Pancreas (tissue), 10 donors: ENCODE results near the gene BGN. TPM values are rescaled to one million over a fixed set of nuclear protein-coding genes. Genes with fewer than 3 reads are reported as not detected.

Source experiments
- ATAC-seq, 4 donors: fragments of 200-7000 bp; cut with Tn5 transposase; one replicate each; pipeline versions ENCODE4 v1.8.0 to v1.9.1; 2020; ENCODE audit warnings: mild to moderate bottlenecking in 4 of 4, moderate library complexity in 4 of 4
- DNase-seq, 6 donors: peaks; one replicate each; pipeline ENCODE4 v3.0.0-alpha.2; 2020
- FAIRE-seq: peaks from 2 replicates; lab custom pipeline; 2012; peaks lifted over from hg19 to GRCh38; lab: Jason Lieb, UNC
- H3K27ac ChIP-seq, 4 donors: fragments of 200-600 bp; sonication (generic); 1 replicate in 3 of 4; 2 replicates in 1 of 4; pipeline versions ENCODE4 v1.5.0 to v1.8.0; 2020
- H3K27me3 ChIP-seq, 4 donors: fragments of 200-600 bp; one replicate each; pipeline ENCODE4 v1.8.0; 2021
- H3K36me3 ChIP-seq, 3 donors: fragments of 200-600 bp; sonication (generic) in 1 of 3; one replicate each; pipeline versions ENCODE4 v1.5.0 to v1.8.0; 2020 to 2021
- H3K4me1 ChIP-seq, 3 donors: fragments of 200-600 bp; one replicate each; pipeline ENCODE4 v1.8.0; 2021
- H3K4me3 ChIP-seq, 4 donors: fragments of 200-600 bp; sonication (generic) in 2 of 4; one replicate each; pipeline versions ENCODE4 v1.5.0 to v1.8.0; 2020 to 2021
- H3K9me3 ChIP-seq, 4 donors: fragments of 200-600 bp; one replicate each; pipeline ENCODE4 v1.8.0; 2021
- WGBS, 2 donors: extraction: QIAGEN DNeasy Blood & Tissue Kit; methylation state at CpG; one replicate each; pipeline ENCODE4 v1.1.7; 2013; 5-methylcytosine and 5-hydroxymethylcytosine counted together
- intact Hi-C, 3 donors: fragments of 100-400 bp; cut with DNase I; formaldehyde crosslinking; loops; one replicate each; pipeline versions ENCODE4 v1.11.1 to v1.14.2; 2022
- polyA plus RNA-seq, 2 donors: library from polyadenylated mRNA; stranded (reverse); fragments of 200-250 nt; gene quantifications; one replicate each; pipeline ENCODE4 v1.2.3, GENCODE V29; 2013
- total RNA-seq, 6 donors: library from RNA; stranded (reverse); fragmentation: NEBNext Ultra II Directional in 4 of 6; extraction: Animal tissue kit (Norgen Biotek cat#: 25700) in 4 of 6; gene quantifications; one replicate each; pipeline versions ENCODE4 v1.2.1 to v1.2.4, GENCODE V29; 2021 to 2023
- TF ChIP-seq, protein P1 (sequence below), 4 donors: fragments of 200-600 bp; sonication (generic) in 3 of 4; IDR thresholded peaks; one replicate each; pipeline versions ENCODE4 v1.5.0 to v1.8.0; 2021; ENCODE audit warnings: antibody characterized with exemption in 4 of 4
- donor health status: healthy with polysubstance abuse.
- donor health status: DM: no; HTN: no; CAD: no; lungs with moderate emphysema.
- donor health status: DM: no; HTN: no; CAD: no.
- donor health status: control.
- donor health status: control.
- donor health status: Bipolar disorder and iron deficiency.
- donor health status: DM: yes; HTN: yes; CAD: no.
- donor health status: DM: no; HTN: no; CAD: no.
- donor health status: DM: no; HTN: no; CAD: no.
- donor health status: DM: yes; HTN: yes; CAD: no.

The BGN gene
- total and polyA plus RNA-seq, 8 donors = 4.0 to 113 (median 20.4) TPM

DNA sequence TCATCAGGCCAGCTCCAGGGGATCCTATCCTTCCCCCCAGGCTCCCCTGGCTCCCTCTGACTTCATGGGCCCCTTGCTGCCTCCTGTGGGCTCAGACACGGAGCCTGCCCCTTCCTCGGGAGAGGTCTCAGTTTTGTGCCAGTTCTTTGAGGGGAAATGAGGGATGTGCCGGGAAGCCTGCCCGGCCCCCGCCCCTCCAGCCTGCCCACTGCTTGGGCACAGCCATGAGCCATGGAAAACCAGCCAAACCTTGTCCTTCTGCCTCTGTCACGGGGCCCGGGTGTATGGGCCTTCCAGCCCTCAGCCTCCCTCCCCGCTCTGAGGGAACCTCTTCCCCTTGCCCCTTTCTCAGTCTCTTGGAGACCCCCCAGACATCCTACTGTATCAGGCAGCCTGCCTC is 6.8 kb downstream of the BGN start:
- FAIRE-seq (no peak), DNase-seq (no peak), ATAC-seq (no peak)
- Histone ChIP-seq H3K4me3 (no peak overlapping the region), H3K9me3 (no peaks in the 10 kb centered on the region), H3K36me3 (no peaks in the 10 kb centered on the region), H3K4me1 (no peaks in the 10 kb centered on the region), H3K27me3 (no peaks in the 10 kb centered on the region), H3K27ac (no peak overlapping the region)
- 83 to 85% methylated on average over 6 to 8 of the region's 8 CpGs for WGBS, 2 donors
- TF ChIP-seq, protein P1, sequence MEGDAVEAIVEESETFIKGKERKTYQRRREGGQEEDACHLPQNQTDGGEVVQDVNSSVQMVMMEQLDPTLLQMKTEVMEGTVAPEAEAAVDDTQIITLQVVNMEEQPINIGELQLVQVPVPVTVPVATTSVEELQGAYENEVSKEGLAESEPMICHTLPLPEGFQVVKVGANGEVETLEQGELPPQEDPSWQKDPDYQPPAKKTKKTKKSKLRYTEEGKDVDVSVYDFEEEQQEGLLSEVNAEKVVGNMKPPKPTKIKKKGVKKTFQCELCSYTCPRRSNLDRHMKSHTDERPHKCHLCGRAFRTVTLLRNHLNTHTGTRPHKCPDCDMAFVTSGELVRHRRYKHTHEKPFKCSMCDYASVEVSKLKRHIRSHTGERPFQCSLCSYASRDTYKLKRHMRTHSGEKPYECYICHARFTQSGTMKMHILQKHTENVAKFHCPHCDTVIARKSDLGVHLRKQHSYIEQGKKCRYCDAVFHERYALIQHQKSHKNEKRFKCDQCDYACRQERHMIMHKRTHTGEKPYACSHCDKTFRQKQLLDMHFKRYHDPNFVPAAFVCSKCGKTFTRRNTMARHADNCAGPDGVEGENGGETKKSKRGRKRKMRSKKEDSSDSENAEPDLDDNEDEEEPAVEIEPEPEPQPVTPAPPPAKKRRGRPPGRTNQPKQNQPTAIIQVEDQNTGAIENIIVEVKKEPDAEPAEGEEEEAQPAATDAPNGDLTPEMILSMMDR (IDR thresholded peaks at IDR 0.05) = no peak
- intact Hi-C loops = no loop called here

DNA sequence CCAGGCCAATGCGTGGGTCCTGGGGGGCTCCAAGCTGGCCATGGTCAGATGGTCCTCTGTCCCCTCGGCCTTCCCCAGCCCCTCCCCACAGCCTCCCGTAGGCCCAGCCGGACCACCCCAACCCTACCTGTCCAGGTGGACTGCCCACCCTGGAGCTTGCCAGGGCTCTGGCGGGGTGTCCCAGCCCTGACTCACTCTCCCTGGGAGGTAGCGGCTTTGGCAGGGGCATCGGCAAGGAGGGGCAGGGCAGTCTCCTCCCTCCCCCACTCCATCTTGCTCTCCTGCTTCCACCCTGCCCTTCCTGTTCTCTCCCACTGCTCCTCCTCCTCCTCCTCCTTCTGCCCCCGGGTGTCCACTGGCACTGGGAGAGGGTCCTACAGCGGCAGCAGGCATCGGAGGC is 7.4 kb downstream of the BGN start:
- no peak overlapping the region for H3K27ac ChIP-seq
- TF ChIP-seq, protein P1 (IDR thresholded peaks at IDR 0.05) = no peak
- no peaks in the 10 kb centered on the region for H3K9me3 ChIP-seq
- no peak for ATAC-seq
- no peak for DNase-seq
- intact Hi-C loops = no loop called here
- no peaks in the 10 kb centered on the region for H3K27me3 ChIP-seq
- no peaks in the 10 kb centered on the region for H3K36me3 ChIP-seq
- 69 to 76% methylated on average over 9 to 10 of the region's 10 CpGs for WGBS, 2 donors
- no peaks in the 10 kb centered on the region for H3K4me1 ChIP-seq
- no peak overlapping the region for H3K4me3 ChIP-seq
- no peak for FAIRE-seq

DNA sequence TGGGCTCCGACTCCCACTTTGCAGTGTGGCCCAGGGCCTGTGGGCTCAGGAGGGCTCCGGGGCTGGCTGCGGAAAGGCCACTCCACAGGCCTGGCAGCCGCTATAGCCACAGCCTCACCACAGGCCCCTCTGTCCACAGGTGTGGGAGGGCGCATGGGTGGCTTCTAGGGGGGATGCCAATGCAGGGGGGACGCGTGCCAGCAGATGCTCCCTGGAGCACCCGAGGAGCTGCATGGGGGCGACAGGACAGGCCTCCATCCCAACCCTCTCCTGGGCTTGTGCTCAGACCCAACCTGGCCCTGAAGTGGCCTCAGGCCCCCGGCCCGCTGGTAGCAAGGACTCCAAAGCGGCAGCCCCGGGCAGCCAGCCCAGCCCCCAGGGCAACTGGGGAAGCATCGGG is 8.0 kb downstream of the BGN start:
- FAIRE-seq (no peak), ATAC-seq (no peak), DNase-seq (no peak)
- intact Hi-C loops = no loop called here
- WGBS, 2 donors = 81 to 88% methylated on average over 14 of the region's 14 CpGs
- Histone ChIP-seq H3K4me3 (no peak overlapping the region), H3K27me3 (no peaks in the 10 kb centered on the region), H3K4me1 (no peaks in the 10 kb centered on the region), H3K36me3 (no peaks in the 10 kb centered on the region), H3K27ac (no peak overlapping the region), H3K9me3 (no peaks in the 10 kb centered on the region)
- TF ChIP-seq, protein P1 (IDR thresholded peaks at IDR 0.05) = no peak

DNA sequence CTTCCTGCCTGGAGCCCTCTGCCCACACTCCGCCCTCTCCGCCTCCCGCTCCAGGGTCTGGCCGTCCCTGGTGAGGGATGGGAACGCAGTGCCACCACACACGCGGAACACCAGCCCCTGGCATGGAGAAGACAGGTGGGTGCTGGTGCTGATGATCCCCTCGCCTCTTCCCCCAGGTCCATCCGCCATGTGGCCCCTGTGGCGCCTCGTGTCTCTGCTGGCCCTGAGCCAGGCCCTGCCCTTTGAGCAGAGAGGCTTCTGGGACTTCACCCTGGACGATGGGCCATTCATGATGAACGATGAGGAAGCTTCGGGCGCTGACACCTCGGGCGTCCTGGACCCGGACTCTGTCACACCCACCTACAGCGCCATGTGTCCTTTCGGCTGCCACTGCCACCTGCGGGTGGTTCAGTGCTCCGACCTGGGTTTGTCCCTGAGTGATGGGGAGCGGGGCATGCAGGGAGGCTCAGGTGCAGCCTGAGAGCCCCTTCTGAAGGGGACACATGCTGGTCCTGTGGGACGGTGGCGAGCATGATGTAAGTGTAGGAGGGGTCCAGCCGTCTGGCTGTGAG is 9.8 kb downstream of the BGN start:
- Histone ChIP-seq H3K27ac (no peak overlapping the region), H3K27me3 (no peaks in the 10 kb centered on the region), H3K9me3 (no peaks in the 10 kb centered on the region), H3K4me1 (no peaks in the 10 kb centered on the region), H3K4me3 (no peak overlapping the region), H3K36me3 (no peaks in the 10 kb centered on the region)
- intact Hi-C loops = no loop called here
- FAIRE-seq (no peak), DNase-seq (no peak), ATAC-seq (no peak)
- 63 to 76% methylated on average over 25 to 26 of the region's 26 CpGs for WGBS, 2 donors
- TF ChIP-seq, protein P1 (IDR thresholded peaks at IDR 0.05) = no peak

DNA sequence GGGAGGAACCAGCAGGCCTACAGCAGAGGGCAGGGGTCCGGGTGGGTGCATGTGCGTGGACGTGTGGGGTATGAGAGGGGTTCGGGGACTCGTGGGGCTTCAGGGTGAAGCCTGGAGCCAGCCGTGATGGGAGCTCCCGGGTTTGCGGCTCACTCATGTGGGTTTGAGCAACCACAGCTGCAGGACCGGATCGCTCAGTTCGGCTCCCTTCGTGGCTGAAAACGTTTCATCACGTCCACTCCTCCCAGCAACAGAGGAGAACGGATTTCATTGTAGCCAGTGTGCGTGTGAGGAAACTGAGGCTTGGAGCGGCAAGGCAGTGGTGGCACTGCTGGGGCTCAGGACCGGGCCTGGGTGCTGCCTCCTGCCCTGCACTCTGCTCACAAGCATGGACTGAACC is 10.6 kb downstream of the BGN start:
- 69 to 74% methylated on average over 18 of the region's 18 CpGs for WGBS, 2 donors
- Histone ChIP-seq H3K27ac (no peak overlapping the region), H3K4me3 (no peak overlapping the region), H3K27me3 (no peaks in the 10 kb centered on the region), H3K9me3 (no peaks in the 10 kb centered on the region), H3K4me1 (no peaks in the 10 kb centered on the region), H3K36me3 (no peaks in the 10 kb centered on the region)
- intact Hi-C loops = no loop called here
- no peak for ATAC-seq
- DNase-seq = no peak
- TF ChIP-seq, protein P1 (IDR thresholded peaks at IDR 0.05) = no peak
- no peak for FAIRE-seq
